ENCODE data around the gene TIFAB. TPM values are rescaled to one million over a fixed set of nuclear protein-coding genes. Genes with fewer than 3 reads are reported as not detected.

TIFAB gene
- total RNA-seq, 1 donor from 2014 or later = not detected

DNA sequence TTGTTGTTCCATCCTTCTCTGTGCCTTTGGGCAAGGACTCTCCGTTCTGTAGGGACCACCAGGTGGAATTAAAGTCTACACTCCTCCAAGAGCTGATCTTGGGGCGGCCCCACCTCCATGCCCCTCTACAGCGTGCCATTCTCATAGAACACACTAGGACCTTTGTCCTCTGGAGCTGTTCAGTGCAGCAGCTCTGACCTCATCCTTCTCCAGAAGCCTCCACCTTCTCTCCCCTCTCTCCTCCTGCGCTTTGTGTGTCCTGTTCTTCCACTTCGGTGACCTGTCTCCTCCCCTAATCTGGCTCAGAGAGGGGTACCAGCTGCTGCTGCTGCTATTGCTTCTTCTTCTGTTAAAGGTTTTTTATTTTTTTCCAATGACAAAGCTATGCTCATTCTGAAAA, 51.3 kb downstream of the TIFAB start:
- H3K4me3 ChIP-seq (ENCODE audit: insufficient read depth, low read depth, low read length) = no peak overlapping the region
- no peaks in the 10 kb centered on the region for H3K36me3 ChIP-seq (ENCODE audit: insufficient read depth, low read length)
- no peak overlapping the region for H3K27ac ChIP-seq (ENCODE audit: low read depth, low read length)
- DNase-seq (ENCODE audit: low read depth) (no peak), FAIRE-seq (no peak)
- H3K79me2 ChIP-seq (ENCODE audit: insufficient read depth, low read length) = peaks cover 38% of the 10 kb centered on the region
- Mint-ChIP-seq H3K27ac (ENCODE audit: unreplicated experiment) (no peak overlapping the region), H3K4me3 (ENCODE audit: unreplicated experiment) (peak overlapping the region; percentile 94), H3K27me3 (ENCODE audit: low read depth, unreplicated experiment) (peaks cover 3% of the 10 kb centered on the region), H3K9me3 (ENCODE audit: unreplicated experiment) (peaks cover 2% of the 10 kb centered on the region), H3K4me1 (ENCODE audit: low read depth, unreplicated experiment) (peaks cover 29% of the 10 kb centered on the region), H3K36me3 (ENCODE audit: low read depth, unreplicated experiment) (peaks cover 2% of the 10 kb centered on the region)
- H3K4me2 ChIP-seq (ENCODE audit: low read length) = no peak overlapping the region
- peaks cover 3% of the 10 kb centered on the region for H3K9me3 ChIP-seq (ENCODE audit: insufficient read depth, low read depth, low read length)
- peaks cover 24% of the 10 kb centered on the region for H4K20me1 ChIP-seq (ENCODE audit: insufficient read depth, low read length)
- peaks cover 28% of the 10 kb centered on the region for H3K4me1 ChIP-seq (ENCODE audit: insufficient read depth, low read length)
- no peak overlapping the region for H3K9ac ChIP-seq (ENCODE audit: low read length)
- TF ChIP-seq EZH2 (IDR thresholded peaks at IDR 0.05; ENCODE audit: insufficient read depth, low read length) = no peak
- no peak overlapping the region for H2AFZ ChIP-seq (ENCODE audit: low read depth, low read length)
- H3K27me3 ChIP-seq (ENCODE audit: insufficient read depth, low read length) = no peaks in the 10 kb centered on the region

DNA sequence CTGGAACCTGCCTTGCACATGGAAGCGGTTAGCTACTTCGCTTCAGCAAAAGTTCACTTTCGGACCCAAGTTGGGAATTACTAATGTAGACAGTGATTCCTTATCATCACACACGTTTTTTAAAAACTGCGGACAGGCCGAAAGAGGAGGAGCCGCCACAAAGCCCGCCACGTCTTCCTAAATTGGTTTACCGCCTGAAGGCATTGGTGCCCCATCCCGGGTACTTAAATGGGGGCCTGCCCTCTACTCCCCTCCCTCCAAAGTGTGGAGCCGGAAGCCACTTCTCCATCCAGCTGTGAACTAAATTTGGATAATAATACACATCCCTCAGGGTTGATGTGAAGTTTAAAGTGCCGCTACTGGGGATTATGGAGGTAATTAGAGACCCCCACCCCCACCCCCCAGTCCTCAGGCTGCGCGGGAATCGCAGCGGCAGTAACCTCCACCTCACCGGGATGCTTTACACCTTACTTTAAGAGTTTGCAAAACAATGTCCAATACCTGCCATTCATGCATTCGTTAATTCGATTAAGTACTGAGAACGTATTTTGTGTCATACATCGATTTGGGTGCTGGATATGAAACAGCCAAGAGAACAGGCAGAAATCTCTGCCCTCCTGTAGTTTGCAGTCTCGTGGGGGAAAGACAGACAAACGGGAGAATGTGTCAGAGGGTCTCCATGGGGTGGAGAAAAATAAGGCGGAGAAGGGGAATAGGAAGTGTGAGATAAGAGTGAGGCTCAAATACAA, 52.2 kb downstream of the TIFAB start:
- H3K27ac ChIP-seq (ENCODE audit: low read depth, low read length) = peak overlapping the region; percentile 87
- TF ChIP-seq, protein P1, sequence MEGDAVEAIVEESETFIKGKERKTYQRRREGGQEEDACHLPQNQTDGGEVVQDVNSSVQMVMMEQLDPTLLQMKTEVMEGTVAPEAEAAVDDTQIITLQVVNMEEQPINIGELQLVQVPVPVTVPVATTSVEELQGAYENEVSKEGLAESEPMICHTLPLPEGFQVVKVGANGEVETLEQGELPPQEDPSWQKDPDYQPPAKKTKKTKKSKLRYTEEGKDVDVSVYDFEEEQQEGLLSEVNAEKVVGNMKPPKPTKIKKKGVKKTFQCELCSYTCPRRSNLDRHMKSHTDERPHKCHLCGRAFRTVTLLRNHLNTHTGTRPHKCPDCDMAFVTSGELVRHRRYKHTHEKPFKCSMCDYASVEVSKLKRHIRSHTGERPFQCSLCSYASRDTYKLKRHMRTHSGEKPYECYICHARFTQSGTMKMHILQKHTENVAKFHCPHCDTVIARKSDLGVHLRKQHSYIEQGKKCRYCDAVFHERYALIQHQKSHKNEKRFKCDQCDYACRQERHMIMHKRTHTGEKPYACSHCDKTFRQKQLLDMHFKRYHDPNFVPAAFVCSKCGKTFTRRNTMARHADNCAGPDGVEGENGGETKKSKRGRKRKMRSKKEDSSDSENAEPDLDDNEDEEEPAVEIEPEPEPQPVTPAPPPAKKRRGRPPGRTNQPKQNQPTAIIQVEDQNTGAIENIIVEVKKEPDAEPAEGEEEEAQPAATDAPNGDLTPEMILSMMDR (IDR thresholded peaks at IDR 0.05; ENCODE audit: insufficient read depth, low read depth, low read length) = no peak
- TF ChIP-seq EZH2 (IDR thresholded peaks at IDR 0.05; ENCODE audit: insufficient read depth, low read length) = no peak
- DNase-seq (ENCODE audit: low read depth) (no peak), FAIRE-seq (no peak)
- H3K4me1 ChIP-seq (ENCODE audit: insufficient read depth, low read length) = peaks cover 28% of the 10 kb centered on the region
- peak overlapping the region; percentile 96 for H3K9ac ChIP-seq (ENCODE audit: low read length)
- H3K27me3 ChIP-seq (ENCODE audit: insufficient read depth, low read length) = no peaks in the 10 kb centered on the region
- peaks cover 33% of the 10 kb centered on the region for H4K20me1 ChIP-seq (ENCODE audit: insufficient read depth, low read length)
- Mint-ChIP-seq H3K36me3 (ENCODE audit: low read depth, unreplicated experiment) (peaks cover 2% of the 10 kb centered on the region), H3K4me1 (ENCODE audit: low read depth, unreplicated experiment) (peaks cover 29% of the 10 kb centered on the region), H3K27ac (ENCODE audit: unreplicated experiment) (peak overlapping the region; percentile 94), H3K4me3 (ENCODE audit: unreplicated experiment) (peak overlapping the region; percentile 94), H3K9me3 (ENCODE audit: unreplicated experiment) (peaks cover 1% of the 10 kb centered on the region), H3K27me3 (ENCODE audit: low read depth, unreplicated experiment) (peaks cover 3% of the 10 kb centered on the region)
- H3K79me2 ChIP-seq (ENCODE audit: insufficient read depth, low read length) = peaks cover 47% of the 10 kb centered on the region
- H2AFZ ChIP-seq (ENCODE audit: low read depth, low read length) = peak overlapping the region; percentile 97
- H3K9me3 ChIP-seq (ENCODE audit: insufficient read depth, low read depth, low read length) = peaks cover 2% of the 10 kb centered on the region
- H3K36me3 ChIP-seq (ENCODE audit: insufficient read depth, low read length) = no peaks in the 10 kb centered on the region
- peak overlapping the region; percentile 98 for H3K4me2 ChIP-seq (ENCODE audit: low read length)
- peak overlapping the region; percentile 79 for H3K4me3 ChIP-seq (ENCODE audit: insufficient read depth, low read depth, low read length)

DNA sequence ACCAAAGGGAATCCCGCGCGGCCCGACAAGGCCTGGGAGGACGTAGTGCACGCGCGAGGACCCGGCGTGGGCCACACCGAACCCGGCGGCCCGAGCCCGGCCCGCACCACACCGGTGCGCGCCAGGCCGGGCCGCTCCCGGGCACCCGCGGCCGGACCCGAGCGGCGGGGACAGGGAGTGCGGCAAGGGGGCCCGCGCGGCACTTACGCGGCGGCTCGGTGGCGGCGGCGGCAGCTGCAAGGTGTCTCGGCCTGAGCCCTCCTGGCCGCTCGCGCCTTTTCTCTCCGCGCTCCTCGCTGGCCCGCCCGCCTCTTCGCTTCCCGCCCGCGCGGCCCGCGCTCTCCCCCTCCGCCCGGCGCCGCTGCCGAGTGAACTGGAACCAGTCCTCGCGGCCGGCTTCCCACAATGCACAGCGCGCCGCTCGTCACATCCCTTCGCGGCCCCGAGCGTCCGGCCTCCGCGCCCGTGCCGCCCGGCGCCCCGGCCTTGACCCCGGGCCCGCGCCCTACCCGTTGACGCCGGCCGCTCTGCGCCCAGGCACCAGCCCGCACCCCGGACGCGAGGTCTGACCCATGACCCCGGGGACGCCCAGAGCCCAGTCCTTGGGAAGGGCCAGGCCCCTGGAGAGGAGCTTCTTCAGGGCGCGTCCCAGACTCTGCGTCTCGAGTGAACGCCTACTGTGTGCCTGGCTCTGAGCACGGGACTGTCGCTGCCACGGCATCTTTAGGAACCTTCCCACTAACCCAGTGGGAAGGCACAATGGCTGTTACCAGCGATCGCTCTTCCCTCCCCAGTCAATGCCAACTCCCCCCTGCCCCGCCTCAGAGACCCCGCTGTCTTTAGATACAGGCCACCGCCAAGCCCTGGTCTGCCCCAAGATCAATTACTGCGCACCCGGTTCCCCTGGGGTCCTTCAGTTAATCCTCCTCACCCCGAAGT, 53.0 kb downstream of the TIFAB start, which contains the start of gene MACROH2A1:
TSS of gene MACROH2A1 (minus strand) at position 377 of the 939 bp plus-strand sequence. CDS start 10,138 bp downstream, outside the sequence.
- Histone ChIP-seq H3K4me1 (ENCODE audit: insufficient read depth, low read length) (peaks cover 31% of the 10 kb centered on the region), H3K4me3 (ENCODE audit: insufficient read depth, low read depth, low read length) (peak within 1 kb of the TSS; percentile 79), H3K27me3 (ENCODE audit: insufficient read depth, low read length) (no peaks in the 10 kb centered on the region), H3K36me3 (ENCODE audit: insufficient read depth, low read length) (no peaks in the 10 kb centered on the region), H3K27ac (ENCODE audit: low read depth, low read length) (peak within 1 kb of the TSS; percentile 87), H3K9ac (ENCODE audit: low read length) (peak within 1 kb of the TSS; percentile 96), H3K4me2 (ENCODE audit: low read length) (peak within 1 kb of the TSS; percentile 98), H3K9me3 (ENCODE audit: insufficient read depth, low read depth, low read length) (no peaks in the 10 kb centered on the region), H2AFZ (ENCODE audit: low read depth, low read length) (peak within 1 kb of the TSS; percentile 97), H4K20me1 (ENCODE audit: insufficient read depth, low read length) (peaks cover 42% of the 10 kb centered on the region), H3K79me2 (ENCODE audit: insufficient read depth, low read length) (peaks cover 55% of the 10 kb centered on the region)
- Mint-ChIP-seq H3K4me1 (ENCODE audit: low read depth, unreplicated experiment) (peaks cover 35% of the 10 kb centered on the region), H3K36me3 (ENCODE audit: low read depth, unreplicated experiment) (peaks cover 2% of the 10 kb centered on the region), H3K4me3 (ENCODE audit: unreplicated experiment) (peak within 1 kb of the TSS; percentile 94), H3K27ac (ENCODE audit: unreplicated experiment) (peak within 1 kb of the TSS; percentile 94), H3K9me3 (ENCODE audit: unreplicated experiment) (no peaks in the 10 kb centered on the region), H3K27me3 (ENCODE audit: low read depth, unreplicated experiment) (peaks cover 3% of the 10 kb centered on the region)
- TF ChIP-seq, protein P1 (IDR thresholded peaks at IDR 0.05; ENCODE audit: insufficient read depth, low read depth, low read length) = no peak
- TF ChIP-seq EZH2 (IDR thresholded peaks at IDR 0.05; ENCODE audit: insufficient read depth, low read length) = no peak
- DNase-seq (ENCODE audit: low read depth) (peak; percentile 68), FAIRE-seq (no peak)

All from astrocyte (in vitro differentiated cells and primary cell).